ENCODE data around the gene KLC1.
A peak's percentile ranks its signal among the peaks of the same experiment; 100 is the strongest.
"Not testable (repeated sequence)": the region's sequence is repeated elsewhere in the genome, so short reads cannot be mapped to it uniquely, and the experiment has no call there.

Gene KLC1

GRCh38 chr14:103686831-103687485, 57.9 kb downstream of the KLC1 start:
- Histone ChIP-seq H3K36me3 (ENCODE audit: insufficient read depth, low read length) (peaks cover 50% of the 10 kb centered on the region), H3K27ac (peak overlapping the region; percentile 83), H3K9ac (ENCODE audit: insufficient read length) (peak overlapping the region; percentile 48), H3K4me3 (peak overlapping the region; percentile 23; the same call in 1 of the 2 replicates), H3K9me3 (ENCODE audit: low read depth, low read length) (no peaks in the 10 kb centered on the region)
- no peak for TF ChIP-seq EZH2 (IDR thresholded peaks at IDR 0.05)
- TF ChIP-seq POLR2AphosphoS5 (IDR thresholded peaks at IDR 0.05; ENCODE audit: borderline replicate concordance, low read depth, low read length), result no peak
- DNase-seq (ENCODE audit: low read depth, low spot score), result no peak

GRCh38 chr14:103687712-103688111, 58.7 kb downstream of the KLC1 start:
- TF ChIP-seq EZH2 (IDR thresholded peaks at IDR 0.05) (no peak), FOXP2 (optimal IDR thresholded peaks at IDR 0.05; ENCODE audit: control extremely low read depth, extremely low read length, insufficient read depth) (no peak), POLR2AphosphoS5 (IDR thresholded peaks at IDR 0.05; ENCODE audit: borderline replicate concordance, low read depth, low read length) (no peak)
- no peaks in the 10 kb centered on the region for H3K9me3 ChIP-seq (ENCODE audit: low read depth, low read length)
- no peak overlapping the region for H3K4me3 ChIP-seq
- no peak overlapping the region for H3K9ac ChIP-seq (ENCODE audit: insufficient read length)
- peak overlapping the region; percentile 83 for H3K27ac ChIP-seq
- no peak for DNase-seq (ENCODE audit: low read depth, low spot score)
- H3K36me3 ChIP-seq (ENCODE audit: insufficient read depth, low read length), result peaks cover 55% of the 10 kb centered on the region

- no peak for DNase-seq (ENCODE audit: low read depth, low spot score)
- TF ChIP-seq POLR2AphosphoS5 (IDR thresholded peaks at IDR 0.05; ENCODE audit: borderline replicate concordance, low read depth, low read length), result no peak
- no peak for TF ChIP-seq FOXP2 (optimal IDR thresholded peaks at IDR 0.05; ENCODE audit: control extremely low read depth, extremely low read length, insufficient read depth)
- no peak for TF ChIP-seq EZH2 (IDR thresholded peaks at IDR 0.05)
- no peak overlapping the region for H3K9ac ChIP-seq (ENCODE audit: insufficient read length)
- H3K36me3 ChIP-seq (ENCODE audit: insufficient read depth, low read length), result peaks cover 55% of the 10 kb centered on the region
- peak overlapping the region; percentile 39 for H3K27ac ChIP-seq
- H3K4me3 ChIP-seq, result no peak overlapping the region
- H3K9me3 ChIP-seq (ENCODE audit: low read depth, low read length), result no peaks in the 10 kb centered on the region
Measured at GRCh38 chr14:103688441-103688840, 59.4 kb downstream of the KLC1 start.

- Histone ChIP-seq H3K4me3 (no peak overlapping the region), H3K36me3 (ENCODE audit: insufficient read depth, low read length) (peaks cover 59% of the 10 kb centered on the region), H3K9ac (ENCODE audit: insufficient read length) (peak overlapping the region; percentile 29), H3K9me3 (ENCODE audit: low read depth, low read length) (no peaks in the 10 kb centered on the region), H3K27ac (peak overlapping the region; percentile 39)
- no peak for DNase-seq (ENCODE audit: low read depth, low spot score)
- no peak for TF ChIP-seq POLR2AphosphoS5 (IDR thresholded peaks at IDR 0.05; ENCODE audit: borderline replicate concordance, low read depth, low read length)
- no peak for TF ChIP-seq FOXP2 (optimal IDR thresholded peaks at IDR 0.05; ENCODE audit: control extremely low read depth, extremely low read length, insufficient read depth)
- TF ChIP-seq EZH2 (IDR thresholded peaks at IDR 0.05), result no peak
Measured at GRCh38 chr14:103688906-103689902, 60.2 kb downstream of the KLC1 start.

GRCh38 chr14:103690332-103690731, 61.3 kb downstream of the KLC1 start:
- DNase-seq (ENCODE audit: low read depth, low spot score), result no peak
- no peak overlapping the region for H3K4me3 ChIP-seq
- no peak overlapping the region; the same call in 1 of the 2 replicates for H3K27ac ChIP-seq
- H3K36me3 ChIP-seq (ENCODE audit: insufficient read depth, low read length), result peaks cover 59% of the 10 kb centered on the region
- H3K9me3 ChIP-seq (ENCODE audit: low read depth, low read length), result no peaks in the 10 kb centered on the region
- no peak overlapping the region for H3K9ac ChIP-seq (ENCODE audit: insufficient read length)
- TF ChIP-seq POLR2AphosphoS5 (IDR thresholded peaks at IDR 0.05; ENCODE audit: borderline replicate concordance, low read depth, low read length) (no peak), EZH2 (IDR thresholded peaks at IDR 0.05) (no peak), FOXP2 (optimal IDR thresholded peaks at IDR 0.05; ENCODE audit: control extremely low read depth, extremely low read length, insufficient read depth) (no peak)

GRCh38 chr14:103691655-103692054, 62.6 kb downstream of the KLC1 start:
- not testable (repeated sequence) for DNase-seq (ENCODE audit: low read depth, low spot score); H3K27ac ChIP-seq; H3K4me3 ChIP-seq; H3K9me3 ChIP-seq (ENCODE audit: low read depth, low read length); H3K9ac ChIP-seq (ENCODE audit: insufficient read length)
- H3K36me3 ChIP-seq (ENCODE audit: insufficient read depth, low read length), result peaks cover 47% of the 10 kb centered on the region

GRCh38 chr14:103692159-103692558, 63.1 kb downstream of the KLC1 start:
- Histone ChIP-seq H3K9ac (ENCODE audit: insufficient read length) (no peak overlapping the region), H3K4me3 (no peak overlapping the region), H3K27ac (no peak overlapping the region), H3K9me3 (ENCODE audit: low read depth, low read length) (no peaks in the 10 kb centered on the region), H3K36me3 (ENCODE audit: insufficient read depth, low read length) (peaks cover 44% of the 10 kb centered on the region)
- TF ChIP-seq EZH2 (IDR thresholded peaks at IDR 0.05) (no peak), FOXP2 (optimal IDR thresholded peaks at IDR 0.05; ENCODE audit: control extremely low read depth, extremely low read length, insufficient read depth) (no peak), POLR2AphosphoS5 (IDR thresholded peaks at IDR 0.05; ENCODE audit: borderline replicate concordance, low read depth, low read length) (no peak)
- no peak for DNase-seq (ENCODE audit: low read depth, low spot score)

- H3K9ac ChIP-seq (ENCODE audit: insufficient read length), result no peak overlapping the region
- peaks cover 46% of the 10 kb centered on the region for H3K36me3 ChIP-seq (ENCODE audit: insufficient read depth, low read length)
- H3K9me3 ChIP-seq (ENCODE audit: low read depth, low read length), result no peaks in the 10 kb centered on the region
- TF ChIP-seq EZH2 (IDR thresholded peaks at IDR 0.05) (no peak), FOXP2 (optimal IDR thresholded peaks at IDR 0.05; ENCODE audit: control extremely low read depth, extremely low read length, insufficient read depth) (no peak), POLR2AphosphoS5 (IDR thresholded peaks at IDR 0.05; ENCODE audit: borderline replicate concordance, low read depth, low read length) (no peak)
- DNase-seq (ENCODE audit: low read depth, low spot score), result no peak
- no peak overlapping the region for H3K4me3 ChIP-seq
- H3K27ac ChIP-seq, result no peak overlapping the region
Measured at GRCh38 chr14:103692871-103693270, 63.9 kb downstream of the KLC1 start.

All from SK-N-MC (cell line).